ACHN (cell line): ENCODE measurements around the gene NEDD8.

ENCODE experiments used
- DNase-seq: peaks from one replicate; pipeline ENCODE4 v3.0.0-alpha.2; 2015
- in situ Hi-C: cut with HindIII; loops from 2 replicates; pipeline ENCODE4 v1.10.0; 2017; ENCODE audit warnings: low sequenced_read_pairs, low pct_ligation_motif_present, low pct_unique_long_range_greater_than_20kb

The NEDD8 gene

DNA sequence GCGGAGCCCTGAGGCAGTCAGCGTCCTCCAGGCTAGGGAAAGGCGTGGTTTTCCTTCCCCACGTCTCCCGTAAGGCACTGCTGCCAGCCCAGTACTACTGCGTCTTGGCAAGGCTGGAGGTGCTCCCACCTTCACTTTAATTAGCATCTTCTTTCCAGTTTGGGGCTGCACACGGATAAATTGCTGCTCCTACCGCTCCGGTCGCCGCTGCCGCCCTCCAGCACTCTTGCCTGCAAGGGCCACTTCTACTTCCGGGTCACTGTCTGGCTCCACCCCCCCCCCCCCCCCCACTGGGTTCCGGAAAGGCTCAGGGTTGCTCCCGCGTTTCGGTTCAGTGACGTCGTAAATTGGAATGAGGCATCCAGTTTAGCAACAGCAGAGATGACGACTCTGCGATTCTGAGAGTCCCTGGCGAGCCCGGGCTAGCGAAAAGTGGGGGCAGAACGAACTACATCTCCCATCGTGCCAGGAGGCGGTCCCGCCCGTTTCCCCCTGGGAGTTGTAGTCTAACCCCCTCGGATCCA lies at the start of gene NEDD8:
Gene NEDD8 (minus strand): TSS at position 247 of the 524 bp plus-strand sequence. CDS start 100 bp downstream, at position 147.
- DNase-seq = peak; percentile 85
- in situ Hi-C loops = no loop called here

DNA sequence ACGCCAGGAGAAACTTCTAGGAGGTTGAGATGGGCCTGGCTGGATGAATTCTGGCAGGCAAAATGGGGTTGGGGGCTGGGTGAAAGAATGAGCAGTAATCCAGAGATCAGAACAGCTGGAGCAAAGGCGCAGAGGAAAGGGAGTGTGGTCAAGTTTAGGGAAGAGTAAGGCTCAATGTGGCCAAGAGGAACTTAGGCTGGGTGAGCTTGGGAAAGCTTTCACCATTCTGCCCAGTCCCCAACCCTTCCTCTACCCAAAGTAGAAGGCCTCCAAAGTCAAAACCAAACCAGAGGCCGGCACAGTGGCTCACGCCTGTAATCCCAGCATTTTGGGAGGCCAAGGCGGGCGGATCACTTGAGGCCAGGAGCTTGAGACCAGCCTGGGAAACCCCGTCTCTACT lies 49.5 kb upstream of the NEDD8 start:
- DNase-seq = no peak
- in situ Hi-C loops = no loop called here

DNA sequence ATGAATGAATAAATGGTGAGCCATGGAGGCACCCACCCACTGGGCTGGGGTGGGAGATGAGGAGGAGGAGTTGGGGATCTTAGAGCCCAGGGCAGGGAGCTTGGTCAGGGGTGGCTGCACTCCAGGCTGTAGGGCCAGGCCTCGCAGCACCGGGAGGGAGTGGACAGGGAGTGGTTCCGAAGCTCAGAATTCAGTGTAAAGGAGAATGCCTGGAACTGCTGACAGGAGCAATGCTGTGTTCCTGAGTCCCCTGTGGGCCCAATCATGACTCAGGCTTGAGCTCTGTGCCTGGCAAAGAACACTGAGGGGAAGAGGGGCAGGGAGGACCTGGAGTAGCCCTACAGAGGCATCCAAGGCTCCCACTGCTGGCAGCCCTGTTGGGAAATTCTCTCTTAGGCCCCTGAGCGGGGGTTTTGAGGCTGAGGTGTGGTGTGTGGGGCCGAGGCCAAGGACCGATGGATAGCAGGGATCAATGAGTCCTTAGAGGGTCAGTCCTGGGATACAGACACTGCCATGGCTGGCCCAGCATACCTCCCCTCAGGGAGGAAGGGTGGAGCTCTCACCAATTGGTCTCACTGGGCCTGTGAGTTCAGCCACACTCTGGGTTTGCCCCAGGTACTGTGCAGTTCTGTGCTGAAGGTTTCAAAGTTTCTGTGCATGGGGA lies 48.8 kb upstream of the NEDD8 start:
- DNase-seq = no peak
- in situ Hi-C loops = no loop called here

DNA sequence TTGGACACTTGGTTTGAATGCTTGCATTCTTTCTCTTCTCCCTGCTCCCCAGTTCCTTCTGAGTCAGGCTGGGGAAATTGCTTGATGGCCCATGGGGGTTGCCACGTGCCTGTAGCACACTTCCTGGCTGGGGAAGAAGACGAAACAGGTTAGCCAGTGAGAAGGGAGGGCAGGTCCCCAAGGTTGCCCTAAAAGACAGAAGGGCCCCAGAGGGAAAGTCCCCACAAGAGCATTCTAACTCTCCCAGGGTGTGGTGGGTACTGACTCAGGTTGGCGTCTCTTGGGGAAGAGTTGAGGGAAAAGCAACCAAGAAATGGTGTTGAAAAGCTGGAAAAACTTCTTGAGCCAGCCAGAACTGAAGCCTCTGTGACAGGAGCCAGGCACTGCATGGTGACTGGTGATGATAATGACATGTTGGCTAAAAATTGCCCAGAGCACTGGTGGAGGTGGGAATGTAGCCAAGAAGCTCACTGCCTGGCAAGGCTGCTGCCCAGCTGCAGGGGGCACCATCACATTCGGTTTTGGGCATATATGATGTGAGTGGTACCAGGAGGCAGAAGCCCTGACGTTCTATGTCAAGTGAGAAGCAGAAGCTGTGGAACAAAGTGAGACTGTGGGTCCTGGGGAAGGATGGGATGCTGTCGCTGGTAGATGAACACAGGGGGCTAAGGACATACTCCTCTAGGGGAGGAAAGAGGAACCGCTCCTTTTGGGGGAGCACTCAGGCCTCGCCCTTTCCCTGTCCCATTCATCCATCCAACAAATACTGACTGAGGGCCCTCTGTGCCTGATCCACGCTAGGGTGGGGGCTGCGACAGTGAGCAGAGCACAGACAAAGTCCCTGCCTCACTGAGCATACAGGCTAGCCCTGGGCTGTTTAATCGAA lies 47.4 kb upstream of the NEDD8 start:
- DNase-seq = peak; percentile 51
- in situ Hi-C loops = no loop called here

DNA sequence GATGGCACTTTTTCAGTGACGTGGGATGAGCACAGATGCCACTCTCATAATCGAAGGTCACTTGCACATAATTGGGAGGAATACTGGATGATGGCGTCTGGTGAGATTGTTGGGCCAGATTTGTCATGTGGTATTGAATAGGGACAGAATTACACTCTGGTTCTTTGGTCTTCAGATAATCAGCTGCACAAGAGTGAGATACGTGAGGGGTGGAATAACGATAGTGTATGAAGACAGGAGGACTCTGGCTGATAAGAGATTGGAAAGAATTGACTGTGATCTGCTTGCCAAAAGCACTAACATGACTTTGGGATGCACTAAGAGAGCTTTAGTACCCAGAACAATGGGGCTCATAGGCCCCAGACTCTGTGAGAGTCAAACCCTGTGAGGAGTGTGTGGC lies 46.3 kb upstream of the NEDD8 start:
- DNase-seq = no peak
- in situ Hi-C loops = no loop called here

DNA sequence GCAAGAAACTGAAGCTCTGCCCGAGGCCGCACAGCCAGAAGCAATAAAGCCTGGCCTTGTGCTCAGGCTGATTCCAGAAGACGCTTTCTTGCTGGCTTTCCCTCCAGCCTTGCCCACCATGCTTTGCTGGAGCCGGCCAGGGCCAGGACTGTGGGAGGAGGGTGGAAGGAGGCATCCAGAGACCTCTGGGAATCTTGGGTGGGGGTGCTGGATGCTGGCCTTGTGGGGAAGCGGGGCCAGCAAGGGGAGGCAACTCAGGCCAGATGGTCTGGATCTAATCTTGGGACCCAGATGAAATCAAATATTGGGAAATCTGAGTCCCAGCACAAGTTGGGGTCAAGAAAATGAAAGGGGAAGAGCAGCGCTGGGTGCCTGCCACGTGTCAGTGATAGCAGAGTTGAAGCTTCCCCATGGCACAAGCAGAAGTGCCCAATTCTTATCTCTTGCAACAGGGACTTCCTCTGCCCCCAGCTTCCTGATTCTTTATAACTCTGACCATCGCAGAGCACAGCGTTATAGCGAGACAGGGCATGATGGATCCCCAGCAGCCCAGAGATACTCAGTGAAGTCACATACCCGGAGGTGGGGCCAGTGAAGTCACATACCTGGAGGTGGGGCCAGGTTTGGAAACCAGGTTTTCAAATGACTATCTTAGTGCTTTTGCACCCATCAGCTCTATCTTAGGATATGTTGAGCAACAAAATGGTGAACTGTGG lies 45.6 kb upstream of the NEDD8 start:
- DNase-seq = no peak
- in situ Hi-C loops = no loop called here

DNA sequence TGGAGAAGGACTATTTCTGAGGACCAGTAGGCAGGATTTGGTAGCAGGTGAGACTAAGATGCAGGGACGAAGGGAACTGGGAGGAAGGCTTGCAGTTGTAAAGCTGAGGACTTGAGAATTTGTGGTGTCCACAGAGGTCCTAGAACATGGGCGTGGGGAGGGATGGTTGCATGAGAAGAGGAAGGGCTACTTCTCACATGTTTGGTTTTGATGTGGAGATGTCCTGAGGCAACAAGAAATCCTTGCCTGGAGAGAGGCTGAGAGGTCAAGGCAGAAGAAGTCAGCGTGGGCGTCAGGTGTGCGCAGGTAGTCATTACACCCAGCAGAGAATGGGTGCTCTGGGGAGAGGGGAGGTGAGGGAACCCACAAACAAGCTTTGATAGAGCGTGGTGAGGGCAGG lies 44.9 kb upstream of the NEDD8 start:
- in situ Hi-C loops = no loop called here
- no peak for DNase-seq

DNA sequence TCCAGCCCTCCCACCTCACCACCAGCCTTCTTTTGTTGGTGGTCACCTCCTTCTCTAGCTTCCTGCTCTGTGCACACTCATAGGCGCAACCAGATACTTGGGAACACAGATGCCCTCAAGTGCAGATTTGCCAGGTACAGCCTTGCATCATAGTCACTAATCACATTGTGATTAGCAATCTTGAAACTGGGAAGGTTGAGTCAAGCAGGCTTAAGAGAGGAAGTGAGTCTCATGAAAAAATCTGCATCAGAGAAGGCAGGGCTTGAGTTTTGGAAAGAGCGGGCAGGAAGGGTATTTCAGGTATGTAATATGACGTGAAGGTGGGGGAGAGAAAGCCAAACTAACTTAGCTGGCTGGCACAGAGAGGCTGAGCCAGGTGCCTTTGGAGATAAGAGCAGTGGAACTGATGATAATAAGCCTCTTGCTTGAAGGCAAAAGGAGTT lies 42.0 kb upstream of the NEDD8 start:
- DNase-seq = no peak

DNA sequence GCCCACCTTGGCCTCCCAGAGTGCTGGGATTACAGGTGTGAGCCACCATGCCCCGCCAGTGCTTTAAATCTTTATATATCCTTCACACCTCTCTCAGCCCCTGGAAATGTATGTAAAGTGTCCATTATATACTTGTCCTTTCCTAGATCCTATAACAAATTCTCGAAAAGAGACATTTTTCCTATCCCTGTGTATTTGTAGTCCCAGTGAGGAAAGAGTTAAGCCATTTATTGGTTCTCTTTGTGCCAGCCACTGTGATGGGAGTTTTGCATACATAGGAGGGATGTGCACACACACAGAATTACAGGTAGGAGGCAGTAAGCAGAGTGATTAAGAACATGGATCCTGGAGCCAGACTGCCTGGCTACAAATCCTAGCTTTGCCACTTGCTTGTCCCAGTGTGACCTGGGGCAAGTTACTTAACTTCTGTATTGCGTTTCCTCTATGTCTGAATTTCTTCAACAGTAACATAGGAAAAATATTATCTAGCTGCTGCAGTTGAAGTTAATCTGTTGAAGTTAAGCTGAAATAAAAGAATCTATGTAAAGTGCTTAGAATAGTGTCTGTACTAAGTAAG lies 41.3 kb upstream of the NEDD8 start:
- DNase-seq = peak; percentile 14
- in situ Hi-C loops = no loop called here

More for the DNA sequence above, 42.0 kb upstream of the NEDD8 start:
- in situ Hi-C loops = no loop called here

DNA sequence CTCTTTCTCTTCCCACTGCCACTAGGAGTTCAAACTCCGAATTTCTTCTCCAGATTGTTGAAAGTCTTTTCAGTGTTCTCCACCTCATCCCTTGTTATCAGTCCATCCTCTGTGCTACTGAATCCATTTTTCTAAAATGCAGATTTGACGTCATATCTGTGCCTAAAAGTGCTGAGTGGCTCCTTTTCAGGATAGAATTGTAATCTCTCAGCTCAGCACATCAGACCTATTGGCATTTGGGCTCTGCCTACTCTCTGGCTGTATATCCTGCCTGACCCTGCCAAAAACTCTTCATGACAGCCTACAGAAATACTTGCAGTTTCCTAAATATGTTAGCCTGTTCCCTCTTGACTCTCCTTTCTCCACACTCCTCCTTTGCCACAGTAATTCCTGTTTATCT lies 40.3 kb upstream of the NEDD8 start:
- no peak for DNase-seq
- in situ Hi-C loops = no loop called here

DNA sequence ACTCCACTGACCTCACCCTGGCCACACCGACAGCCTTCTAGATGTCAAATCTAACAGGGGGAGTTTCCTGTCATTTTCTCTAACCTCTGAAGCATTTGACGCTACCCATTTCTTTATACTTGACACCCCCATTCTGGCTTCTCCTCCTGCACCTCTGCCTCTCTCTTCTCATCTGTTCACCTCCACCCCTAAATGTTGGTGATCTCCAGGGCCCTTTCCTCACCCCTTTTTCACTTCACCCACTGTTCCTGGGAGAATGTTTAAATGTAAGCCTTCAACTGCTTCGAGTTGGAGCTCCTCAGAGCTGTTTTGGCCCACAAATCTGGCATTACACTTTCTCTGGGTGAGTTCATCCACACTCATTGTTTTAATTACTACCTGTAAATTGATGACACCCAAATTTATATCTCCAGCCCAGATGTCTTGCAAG lies 39.7 kb upstream of the NEDD8 start:
- in situ Hi-C loops = no loop called here

DNA sequence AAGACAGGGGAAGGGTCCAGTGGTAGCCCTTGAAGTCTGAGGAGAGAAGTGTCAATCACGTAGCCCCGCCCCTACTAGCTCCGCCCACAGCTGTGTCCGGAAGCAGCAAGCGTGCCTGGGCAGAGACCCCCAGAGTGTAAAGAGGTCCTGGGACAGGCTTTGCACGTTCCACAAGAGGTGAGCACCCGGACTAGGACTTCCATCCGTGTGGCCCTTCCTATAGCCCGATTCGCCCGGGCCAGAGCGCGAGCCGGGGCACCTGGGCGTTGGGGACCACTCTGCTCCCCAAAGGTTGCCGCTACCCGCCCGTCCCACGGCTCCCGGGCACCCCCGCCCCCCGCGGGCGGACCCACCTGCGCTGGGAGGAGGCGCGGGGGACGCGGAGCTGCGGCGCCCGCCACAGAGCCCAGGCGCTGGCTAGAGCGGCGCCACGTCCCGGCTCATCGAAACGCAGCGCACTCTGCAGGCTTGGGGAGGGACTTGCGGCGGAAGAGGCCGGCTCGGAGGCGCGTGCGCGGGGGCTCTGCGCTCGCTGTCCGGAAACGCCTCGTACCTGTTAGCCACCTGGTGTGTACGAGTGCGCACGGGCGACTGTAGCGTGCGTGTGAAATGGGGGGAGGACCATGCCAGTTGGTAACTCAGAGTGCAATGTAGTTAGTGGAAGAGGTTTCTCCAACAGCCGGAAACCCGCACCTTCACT lies 39.1 kb upstream of the NEDD8 start, which contains the start of gene RABGGTA:
Gene RABGGTA (minus strand): TSS at position 464 of the 700 bp plus-strand sequence. CDS start 482 bp downstream, outside the sequence.
- DNase-seq = peak; percentile 87
- in situ Hi-C loops = no loop called here

More for the DNA sequence above, 39.7 kb upstream of the NEDD8 start:
- DNase-seq = no peak

DNA sequence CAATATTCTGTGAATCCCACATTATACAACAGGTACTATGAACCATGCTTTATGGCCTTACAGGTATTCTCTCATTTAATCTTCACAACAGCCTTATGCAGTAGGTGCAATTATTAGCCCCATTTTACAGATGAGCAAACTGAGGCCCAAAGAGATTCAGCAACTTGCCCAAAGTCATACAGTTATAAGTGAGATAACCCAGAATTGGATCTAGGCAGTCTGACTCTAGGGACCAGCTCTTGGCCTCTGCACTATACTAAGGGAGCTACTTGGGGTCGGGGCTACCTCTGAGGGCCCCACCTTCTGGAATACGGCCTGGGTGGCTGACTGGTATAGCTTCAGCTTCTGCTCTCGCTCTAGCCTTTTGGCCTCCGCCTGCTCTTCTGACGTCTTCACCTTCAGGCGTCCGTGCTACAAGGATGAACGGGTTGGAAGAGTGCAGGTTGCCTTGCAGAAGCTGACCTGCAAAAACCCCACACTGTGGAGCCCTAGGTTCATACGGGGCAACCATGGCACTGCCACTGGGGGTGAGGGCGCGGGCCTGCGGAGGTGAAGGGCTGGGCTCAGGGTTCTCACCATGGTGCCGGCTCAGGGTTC lies 38.5 kb upstream of the NEDD8 start:
- in situ Hi-C loops = no loop called here
- no peak for DNase-seq

DNA sequence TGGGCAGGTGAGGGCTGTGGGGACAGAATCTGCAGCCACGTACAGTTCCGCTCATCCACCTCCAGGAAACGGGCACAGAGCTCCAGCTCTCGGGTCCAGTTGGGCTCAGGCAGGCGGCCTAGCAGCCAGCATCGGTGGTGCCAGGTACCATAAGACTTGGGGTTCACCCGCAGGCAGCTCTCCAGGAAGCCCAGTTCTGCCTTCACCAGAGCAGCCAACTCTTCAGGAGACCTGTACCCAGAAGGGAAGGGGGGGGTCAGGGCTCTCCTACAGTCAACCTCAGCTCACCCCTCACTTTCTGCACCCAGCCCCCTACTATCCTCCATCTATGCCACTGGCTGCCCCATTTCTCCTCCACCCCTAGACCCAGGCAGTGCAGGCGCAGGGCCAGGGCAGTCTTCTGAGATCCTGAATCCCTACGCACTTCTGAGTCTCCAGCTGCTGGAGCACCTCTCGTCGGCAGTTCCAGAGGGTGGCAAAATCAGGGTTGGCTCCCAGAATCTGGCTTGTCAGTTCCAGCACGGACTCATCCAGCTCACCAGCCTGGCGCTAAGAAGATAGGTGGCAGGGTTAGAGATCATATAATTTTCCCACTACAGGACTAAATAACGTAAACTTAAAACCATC lies 37.9 kb upstream of the NEDD8 start:
- no peak for DNase-seq
- in situ Hi-C loops = no loop called here

DNA sequence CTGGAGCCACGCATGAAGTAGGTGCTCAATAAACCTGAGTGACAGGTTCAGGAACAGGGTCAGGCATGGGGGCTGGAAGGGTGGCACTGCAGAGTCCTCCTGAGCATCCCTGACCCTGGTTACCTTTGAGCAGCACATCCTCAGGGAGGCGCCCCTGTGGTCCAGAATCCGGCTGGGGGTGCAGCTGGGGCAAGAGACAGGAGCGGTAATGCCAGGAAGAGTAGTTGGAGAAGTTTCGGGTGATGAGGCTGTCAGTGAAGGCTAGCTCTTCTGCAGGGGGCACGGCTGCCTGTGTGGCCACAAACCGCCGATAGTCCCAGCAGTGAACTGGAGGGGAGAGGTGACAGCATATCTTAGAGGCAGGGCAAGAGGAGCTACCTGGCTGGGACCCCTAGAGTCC lies 37.2 kb upstream of the NEDD8 start:
- DNase-seq = no peak
- in situ Hi-C loops = no loop called here

DNA sequence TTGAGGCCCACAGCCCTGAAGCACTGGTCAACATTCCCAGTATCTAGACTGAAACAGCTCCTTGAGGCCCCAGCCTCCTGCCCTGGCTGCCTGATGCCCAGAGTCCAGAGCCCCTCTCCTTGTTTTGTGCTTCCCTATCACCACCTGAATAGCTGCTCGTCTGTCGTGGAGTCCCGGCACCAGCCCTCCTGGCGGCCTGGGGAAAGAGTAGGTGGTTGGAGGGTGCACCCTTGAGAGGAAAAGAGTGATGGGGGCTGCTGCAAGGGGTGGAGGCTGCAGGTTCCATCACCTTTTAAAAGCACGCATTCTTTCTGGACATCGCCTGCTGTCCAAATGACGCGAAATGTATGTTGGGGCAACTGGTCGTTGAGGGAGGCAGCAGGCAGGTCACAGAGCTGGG lies 36.1 kb upstream of the NEDD8 start:
- DNase-seq = no peak
- in situ Hi-C loops = no loop called here

DNA sequence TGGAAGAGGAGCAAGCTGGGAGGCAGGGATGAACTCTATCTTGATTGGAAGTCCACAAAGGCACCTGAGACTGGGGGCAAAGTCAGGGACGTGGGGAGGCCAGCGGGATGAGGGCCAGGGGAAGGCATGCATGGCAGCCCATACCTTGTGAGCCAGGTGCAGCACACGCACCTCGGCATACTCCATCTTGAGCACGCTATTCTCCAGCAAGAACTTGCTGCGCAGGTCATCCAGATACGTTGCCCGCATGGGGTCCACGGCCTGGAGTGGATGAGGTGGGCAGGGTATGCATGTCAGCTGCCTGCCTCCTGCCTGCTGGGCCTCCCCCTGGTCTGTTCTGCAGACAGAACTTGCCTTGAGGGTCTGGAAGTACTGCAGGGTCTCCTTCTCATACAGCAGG lies 35.3 kb upstream of the NEDD8 start:
- DNase-seq = no peak
- in situ Hi-C loops = no loop called here
